OCI-M2 (cell line): Measurements from ENCODE around the gene TAGLN2.
"Not testable (repeated sequence)": the region's sequence is repeated elsewhere in the genome, so short reads cannot be mapped to it uniquely, and the experiment has no call there.

Experiments
- DNase-seq: peaks from one replicate; lab custom pipeline; 2025; ENCODE audit not compliant: unreplicated experiment; lab: John Stamatoyannopoulos, UW

Gene TAGLN2

DNA sequence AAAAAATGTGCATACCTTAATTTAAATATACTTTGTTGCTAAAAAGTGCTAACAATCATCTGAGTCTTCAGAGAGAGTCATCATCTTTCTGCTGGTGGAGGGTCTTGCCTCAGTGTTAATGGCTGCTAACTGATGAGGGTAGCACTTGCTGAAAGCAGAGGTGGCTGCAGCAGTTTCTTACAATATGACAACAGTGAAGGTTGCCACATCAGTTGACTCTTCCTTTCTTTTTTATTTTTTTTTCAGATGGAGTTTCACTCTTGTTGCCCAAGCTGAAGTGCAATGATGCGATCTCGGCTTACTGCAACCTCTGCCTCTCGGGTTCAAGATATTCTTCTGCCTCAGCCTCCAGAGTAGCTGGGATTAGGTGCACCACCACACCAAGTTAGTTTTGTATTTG lies 22.8 kb downstream of the TAGLN2 start:
- no peak for DNase-seq

GRCh38 chr1:159900755-159901360 lies 24.4 kb downstream of the TAGLN2 start:
- DNase-seq = no peak

DNA sequence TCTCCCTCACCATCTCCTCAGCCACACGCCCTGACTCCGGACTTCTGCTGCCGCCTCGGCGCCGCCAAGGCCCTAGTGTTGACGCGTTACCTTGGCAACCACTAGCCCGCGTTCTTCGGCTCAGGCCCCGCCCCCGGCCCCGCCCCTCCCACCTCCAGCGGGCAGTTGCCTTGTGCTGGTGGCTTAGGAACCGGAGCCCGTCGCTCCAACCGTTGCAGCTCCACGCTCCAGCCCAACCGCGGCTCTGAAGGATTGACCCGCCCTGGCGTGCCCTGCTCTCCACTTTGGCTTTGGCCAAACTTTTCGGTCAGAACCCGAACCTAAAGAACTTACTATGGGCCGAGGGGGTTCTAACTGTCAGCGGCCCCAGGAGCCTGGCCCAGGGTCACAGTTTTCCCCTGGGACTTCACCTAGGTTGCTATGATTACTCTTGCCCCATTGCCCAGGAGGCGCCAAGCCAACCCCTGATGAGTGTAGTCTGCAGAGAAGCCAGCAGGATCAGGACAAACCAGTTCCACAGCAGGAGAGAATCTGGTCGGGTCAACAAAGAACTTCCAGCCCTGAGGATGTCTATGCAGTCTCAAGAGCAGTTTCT lies 25.1 kb downstream of the TAGLN2 start, which contains the start of gene CFAP45:
Gene CFAP45 (minus strand): TSS at position 80 of the 595 bp plus-strand sequence. CDS start 67 bp downstream, at position 13.
- no peak for DNase-seq

DNA sequence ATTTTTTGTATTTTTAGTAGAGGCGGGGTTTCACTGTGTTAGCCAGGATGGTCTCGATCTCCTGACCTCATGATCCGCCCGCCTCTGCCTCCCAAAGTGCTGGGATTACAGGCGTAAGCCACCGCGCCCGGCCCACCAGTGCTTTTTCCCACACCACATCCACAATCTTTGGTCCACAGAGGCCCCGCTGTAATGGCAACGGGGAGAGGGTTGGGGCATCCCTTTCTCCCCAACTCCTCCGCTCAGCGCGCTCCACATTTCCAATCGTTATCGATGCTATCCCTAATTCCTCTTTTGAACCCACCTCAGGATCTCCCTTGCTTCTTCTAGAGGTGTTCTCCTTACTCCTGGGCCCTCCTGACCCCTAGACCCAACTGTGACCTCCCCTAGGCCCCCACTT lies 25.7 kb downstream of the TAGLN2 start:
- not testable (repeated sequence) for DNase-seq

- no peak for DNase-seq
Measured at GRCh38 chr1:159898527-159898926, 26.8 kb downstream of the TAGLN2 start.

GRCh38 chr1:159897962-159898361 lies 27.3 kb downstream of the TAGLN2 start:
- no peak for DNase-seq

- DNase-seq = no peak
Measured at GRCh38 chr1:159896546-159896930, 28.8 kb downstream of the TAGLN2 start.

- no peak for DNase-seq
Measured at GRCh38 chr1:159895836-159896545, 29.3 kb downstream of the TAGLN2 start.

- DNase-seq = no peak
Measured at GRCh38 chr1:159895286-159895685, 30.0 kb downstream of the TAGLN2 start.

- DNase-seq = no peak
Measured at GRCh38 chr1:159892944-159893343, 32.4 kb downstream of the TAGLN2 start.

DNA sequence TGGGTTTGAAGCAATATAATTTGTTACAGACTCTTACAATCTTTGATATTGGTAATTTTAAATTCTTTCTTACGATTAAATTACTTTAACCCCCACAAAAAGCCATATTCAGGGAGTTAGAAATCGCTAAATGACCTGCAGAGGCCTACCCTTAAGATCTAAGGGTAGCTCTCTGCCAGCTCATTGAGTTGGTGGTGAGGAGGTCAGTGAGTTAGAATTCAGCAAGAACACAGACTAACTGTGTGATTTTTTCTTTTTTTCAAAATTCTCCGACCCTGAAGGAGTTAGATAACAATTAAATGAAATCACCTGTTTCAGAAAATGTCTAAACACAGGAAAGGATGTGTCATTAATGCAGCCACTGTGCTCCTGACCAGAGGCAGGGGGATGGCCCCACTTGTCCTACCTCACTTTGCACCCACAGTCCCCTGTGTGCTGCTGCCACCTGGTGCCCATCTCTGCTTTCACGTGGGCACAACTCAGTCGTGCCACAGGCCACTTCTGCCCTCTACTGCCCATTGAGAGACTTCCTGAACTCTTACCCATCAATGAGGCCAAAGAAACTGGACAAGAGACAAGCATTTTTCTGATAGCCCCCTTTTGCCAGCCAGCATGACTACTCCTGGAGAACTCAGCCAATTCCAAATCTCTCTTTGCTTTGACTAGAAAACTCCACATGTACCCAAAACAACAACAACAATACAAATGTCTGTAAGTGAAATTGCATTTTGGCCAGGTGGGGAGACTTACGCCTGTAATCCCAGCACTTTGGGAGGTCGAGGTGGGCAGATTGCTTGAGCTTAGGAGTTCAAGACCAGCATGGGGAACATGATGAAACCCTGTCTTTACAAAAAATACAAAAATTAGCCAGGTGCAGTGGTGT lies 33.8 kb downstream of the TAGLN2 start:
- DNase-seq = no peak

GRCh38 chr1:159890390-159890789 lies 34.9 kb downstream of the TAGLN2 start:
- no peak for DNase-seq

DNA sequence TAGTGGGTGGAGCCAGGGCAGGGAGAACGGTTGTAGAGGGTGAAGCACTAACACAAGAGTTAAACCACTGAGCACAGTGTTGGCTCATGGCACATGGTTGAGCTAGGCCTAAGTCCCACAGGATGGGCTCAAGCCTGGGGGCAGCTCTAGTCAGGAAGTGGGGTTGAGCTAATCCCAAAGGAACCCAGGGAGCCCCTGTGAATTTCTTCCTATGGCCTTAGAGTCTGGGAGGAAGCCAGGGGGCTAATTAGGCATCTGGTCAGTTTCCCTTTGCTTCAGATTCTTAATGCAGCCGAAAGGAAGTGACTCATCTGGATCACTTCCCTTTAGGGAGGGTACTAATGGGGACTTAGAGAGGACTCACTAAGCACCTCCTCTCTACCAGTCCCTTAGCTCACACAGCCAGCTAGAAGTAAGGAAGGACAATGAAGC lies 35.5 kb downstream of the TAGLN2 start:
- DNase-seq = no peak

- DNase-seq = no peak
Measured at GRCh38 chr1:159889202-159889601, 36.1 kb downstream of the TAGLN2 start.

- no peak for DNase-seq
Measured at GRCh38 chr1:159884296-159884695, 41.0 kb downstream of the TAGLN2 start.

DNA sequence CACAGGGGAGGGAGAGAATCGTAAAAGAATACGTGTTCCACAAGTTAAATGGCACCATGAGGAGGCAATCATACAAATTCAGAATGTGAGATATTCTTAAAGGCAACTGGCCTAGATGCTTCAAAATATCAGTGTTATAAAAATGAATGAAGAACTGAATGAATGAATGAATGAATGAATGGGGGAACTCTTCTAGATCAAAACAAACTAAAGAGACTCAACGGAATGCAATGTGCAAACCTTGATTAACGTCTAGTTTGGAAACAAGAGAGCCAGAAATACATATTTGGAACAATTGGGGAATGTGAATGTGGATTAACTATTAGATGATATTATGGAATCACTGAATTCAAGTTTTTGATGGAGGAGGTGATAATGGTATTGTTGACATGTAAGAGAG lies 42.2 kb downstream of the TAGLN2 start:
- DNase-seq = no peak

GRCh38 chr1:159882527-159882862 lies 42.8 kb downstream of the TAGLN2 start:
- DNase-seq = no peak

DNA sequence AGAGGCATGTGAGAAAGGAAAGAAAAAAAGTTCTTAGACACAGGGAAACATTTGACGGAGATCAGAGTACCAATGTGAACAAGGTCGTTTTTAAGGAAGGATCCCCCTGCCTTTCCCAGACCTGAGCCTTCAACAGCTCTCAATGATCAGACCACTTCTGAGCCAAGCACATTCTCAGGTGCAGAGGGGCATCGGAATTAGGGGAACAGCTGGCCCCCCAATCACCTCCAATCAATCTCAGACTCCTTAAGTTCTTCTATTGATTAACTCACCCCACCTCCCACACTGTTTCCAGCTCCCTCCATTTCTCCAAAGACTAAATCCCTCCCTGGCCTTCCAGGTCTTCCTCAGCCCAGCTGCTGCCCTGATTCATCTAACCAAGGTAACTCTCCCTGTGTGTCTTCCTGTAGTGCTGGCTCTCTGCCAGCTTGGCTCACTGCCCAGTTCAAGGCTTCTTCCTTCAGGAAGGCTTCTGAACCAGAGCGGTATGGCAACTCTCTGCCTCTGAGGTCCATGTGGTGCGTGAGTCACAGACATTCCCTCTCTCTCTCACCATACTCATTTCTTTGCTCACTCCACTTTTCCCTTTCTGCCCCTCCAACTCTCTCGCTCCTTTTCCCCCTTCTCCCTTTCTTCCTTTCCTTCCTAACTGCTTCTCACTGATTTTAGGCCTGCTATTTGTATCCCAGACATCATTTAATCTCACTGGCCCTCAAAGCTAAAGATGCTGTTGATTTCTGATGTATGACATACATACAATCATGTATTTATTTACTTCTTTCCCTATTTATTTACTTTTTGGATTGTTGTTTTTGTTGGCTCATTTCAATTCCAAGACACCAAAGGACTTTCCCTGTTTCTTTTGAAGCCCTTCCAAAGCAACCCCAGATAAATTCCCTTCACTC lies 43.4 kb downstream of the TAGLN2 start:
- DNase-seq = no peak

DNA sequence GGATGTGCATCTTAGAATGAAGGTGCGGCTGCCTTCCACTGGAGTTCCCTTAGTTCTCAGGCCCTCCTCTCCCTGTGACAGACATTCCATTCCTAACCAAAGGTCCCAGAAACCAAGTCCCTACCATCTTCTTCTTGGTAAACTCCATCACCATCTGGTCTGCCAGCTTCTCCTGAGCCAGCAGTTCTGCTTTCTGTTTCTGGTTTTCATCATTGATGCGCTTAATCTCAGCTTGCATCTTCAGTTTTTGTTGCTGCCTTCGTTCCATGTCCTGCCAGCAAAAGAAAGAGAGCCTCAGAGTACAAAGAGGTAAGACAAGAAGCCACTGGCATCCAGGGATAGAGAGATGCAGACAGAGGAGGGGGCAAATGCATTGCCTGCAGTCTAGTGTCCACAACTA lies 44.9 kb downstream of the TAGLN2 start:
- DNase-seq = no peak

DNA sequence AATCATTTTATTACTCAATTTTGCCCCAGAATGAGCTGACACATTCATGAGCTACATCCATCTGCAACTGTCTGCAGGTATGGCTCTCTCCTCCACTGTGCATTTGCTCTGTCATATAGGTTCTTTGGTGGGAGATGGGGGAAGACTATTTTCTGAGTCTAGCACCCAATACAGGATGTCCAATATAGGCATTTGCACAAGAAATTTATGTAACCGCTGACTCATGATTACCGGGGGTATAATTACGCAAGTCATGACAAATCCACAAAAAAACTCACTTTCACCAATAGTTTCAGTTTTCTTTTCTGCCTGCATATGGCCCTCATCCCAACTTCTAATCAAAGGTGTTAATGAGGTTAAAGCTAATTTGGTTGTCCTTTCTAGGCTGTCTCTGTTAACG lies 45.3 kb downstream of the TAGLN2 start:
- DNase-seq = no peak
